Measurements from ENCODE around the gene SPDYE2B. TPM values are rescaled to one million over a fixed set of nuclear protein-coding genes. Genes with fewer than 3 reads are reported as not detected.
"Not testable (repeated sequence)": the region's sequence is repeated elsewhere in the genome, so short reads cannot be mapped to it uniquely, and the experiment has no call there.

SPDYE2B gene
- total RNA-seq, 1 experiment from 2014 or later, result not detected

DNA sequence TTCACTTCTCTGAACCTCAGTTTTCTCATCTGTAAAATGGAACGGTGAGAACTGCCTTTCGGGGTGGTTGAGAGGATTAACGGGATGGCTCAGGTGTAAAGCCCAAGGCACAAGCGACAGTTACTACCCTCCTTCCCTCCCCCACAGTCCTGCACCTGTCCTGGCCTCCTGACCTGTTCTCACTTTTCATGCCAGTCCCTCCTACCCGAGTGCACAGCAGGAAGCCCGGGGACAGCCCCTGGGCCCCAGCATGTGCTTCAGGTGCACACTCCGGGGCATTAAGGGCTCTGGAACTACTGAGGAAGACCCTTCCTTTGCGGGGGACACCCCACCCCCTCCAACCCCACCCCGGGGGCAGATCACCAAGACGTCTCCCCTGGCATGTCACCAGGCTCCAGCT lies 34.2 kb upstream of the SPDYE2B start:
- POLR2A ChIA-PET; H3K4me3 Mint-ChIP-seq; ATAC-seq; H3K27ac Mint-ChIP-seq; H3K4me1 Mint-ChIP-seq; H3K9me3 Mint-ChIP-seq; DNase-seq (ENCODE audit: low spot score); H3K36me3 Mint-ChIP-seq; H3K27me3 Mint-ChIP-seq (ENCODE audit: low read depth); CTCF ChIA-PET: not testable (repeated sequence)

DNA sequence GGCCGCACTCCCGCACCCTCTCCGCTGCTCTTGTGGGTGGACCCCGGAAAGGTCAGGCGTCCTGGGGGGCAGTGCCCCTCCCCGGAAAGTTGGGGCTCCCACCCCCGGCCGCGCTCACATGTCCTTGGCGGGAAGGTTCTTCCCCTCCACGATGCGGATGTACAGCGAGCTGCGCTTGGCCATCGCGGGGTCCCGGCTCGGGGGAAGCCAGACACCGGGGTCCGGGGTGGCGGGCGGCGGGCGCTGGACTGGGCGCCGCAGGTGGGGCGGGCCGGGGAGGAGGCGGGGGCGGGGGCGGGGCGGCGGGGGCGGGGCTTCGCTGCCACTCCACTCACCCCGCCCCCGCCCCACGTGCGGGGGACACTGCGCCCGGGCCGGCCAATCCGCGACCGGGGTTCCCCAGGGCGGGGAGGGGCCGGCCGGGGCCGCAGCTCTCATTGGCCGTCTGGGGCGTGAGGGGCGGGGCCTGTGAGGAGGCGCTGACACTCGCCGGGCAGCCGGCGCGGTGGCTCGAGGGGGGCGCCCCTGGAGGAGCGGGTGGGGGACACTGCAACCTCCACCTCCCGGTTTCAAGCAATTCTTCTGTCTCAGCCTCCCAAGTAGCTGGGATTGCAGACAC lies 33.5 kb upstream of the SPDYE2B start, which contains the start of gene RASA4:
Gene RASA4 (minus strand): TSS at position 250 of the 619 bp plus-strand sequence. CDS start 67 bp downstream, at position 183.
- H3K27ac Mint-ChIP-seq; H3K36me3 Mint-ChIP-seq; H3K9me3 Mint-ChIP-seq; POLR2A ChIA-PET; CTCF ChIA-PET; H3K27me3 Mint-ChIP-seq (ENCODE audit: low read depth); H3K4me3 Mint-ChIP-seq; H3K4me1 Mint-ChIP-seq: not testable (repeated sequence)
- peak; percentile 94 for ATAC-seq
- peak; percentile 42 for DNase-seq (ENCODE audit: low spot score)

GRCh38 chr7:102618122-102618521 lies 32.0 kb upstream of the SPDYE2B start:
- H3K36me3 Mint-ChIP-seq; H3K4me1 Mint-ChIP-seq; H3K27me3 Mint-ChIP-seq (ENCODE audit: low read depth); ATAC-seq; DNase-seq (ENCODE audit: low spot score); H3K27ac Mint-ChIP-seq; CTCF ChIA-PET; H3K4me3 Mint-ChIP-seq; POLR2A ChIA-PET; H3K9me3 Mint-ChIP-seq: not testable (repeated sequence)

DNA sequence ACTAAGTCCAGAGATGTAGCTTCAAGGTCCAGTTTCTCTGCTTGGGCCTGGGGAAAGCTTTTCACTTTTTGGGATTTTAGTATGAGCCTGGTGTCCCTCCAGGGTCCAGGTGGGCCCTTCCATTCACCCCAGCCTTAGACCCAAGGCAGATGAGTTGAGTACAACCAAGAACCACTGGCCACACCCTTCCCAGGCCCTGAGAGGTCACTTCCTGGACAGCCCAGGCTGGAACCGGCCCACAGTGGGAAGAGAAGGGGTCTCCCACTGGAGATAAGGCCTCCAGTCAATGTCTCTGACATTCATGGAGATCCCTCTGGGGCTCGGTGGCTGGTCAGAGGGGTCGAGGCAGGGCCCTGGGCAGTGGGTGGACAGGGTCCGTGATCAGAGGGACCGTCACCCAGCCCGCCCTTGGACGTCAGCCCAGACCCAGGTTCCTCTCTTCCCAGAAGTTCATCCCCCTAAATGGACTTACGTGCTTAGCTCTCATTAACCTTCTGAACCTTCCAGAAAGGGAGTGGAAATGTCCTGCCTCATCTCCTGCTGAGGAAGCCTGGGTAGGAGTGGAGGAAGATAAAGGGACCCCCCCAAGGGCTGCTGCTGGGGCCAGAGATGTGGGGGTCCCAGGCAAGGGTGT lies 22.7 kb upstream of the SPDYE2B start:
- POLR2A ChIA-PET; ATAC-seq; H3K4me1 Mint-ChIP-seq; DNase-seq (ENCODE audit: low spot score); H3K27me3 Mint-ChIP-seq (ENCODE audit: low read depth); CTCF ChIA-PET; H3K36me3 Mint-ChIP-seq; H3K4me3 Mint-ChIP-seq; H3K27ac Mint-ChIP-seq; H3K9me3 Mint-ChIP-seq: not testable (repeated sequence)

- H3K4me3 Mint-ChIP-seq; H3K27me3 Mint-ChIP-seq (ENCODE audit: low read depth); CTCF ChIA-PET; H3K36me3 Mint-ChIP-seq; H3K9me3 Mint-ChIP-seq; DNase-seq (ENCODE audit: low spot score); H3K27ac Mint-ChIP-seq; H3K4me1 Mint-ChIP-seq; ATAC-seq; POLR2A ChIA-PET: not testable (repeated sequence)
Measured at GRCh38 chr7:102630622-102631021, 19.5 kb upstream of the SPDYE2B start.

GRCh38 chr7:102634299-102634698 lies 15.8 kb upstream of the SPDYE2B start:
- CTCF ChIA-PET; H3K27ac Mint-ChIP-seq; POLR2A ChIA-PET; H3K9me3 Mint-ChIP-seq; ATAC-seq; H3K36me3 Mint-ChIP-seq; H3K27me3 Mint-ChIP-seq (ENCODE audit: low read depth); H3K4me3 Mint-ChIP-seq; H3K4me1 Mint-ChIP-seq; DNase-seq (ENCODE audit: low spot score): not testable (repeated sequence)

DNA sequence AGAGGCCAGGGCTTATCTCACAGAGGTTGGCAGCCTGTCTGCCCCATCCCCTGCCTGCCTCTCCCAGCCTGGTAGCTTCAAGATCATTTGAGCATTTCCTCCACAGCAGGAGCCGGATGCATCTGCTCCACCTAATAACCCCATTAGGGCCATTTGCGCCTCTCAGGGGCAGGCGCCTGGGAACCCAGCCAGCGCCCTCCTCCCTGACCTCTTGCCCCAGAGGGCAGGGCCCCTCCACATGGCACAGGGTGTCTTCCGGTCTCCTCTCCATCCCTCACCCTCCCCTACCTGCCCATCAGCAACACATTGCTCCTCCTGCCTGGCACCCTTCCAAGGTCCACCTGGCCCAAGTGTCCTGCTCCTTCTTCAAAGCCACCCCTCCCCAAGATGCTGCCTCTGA lies 14.8 kb upstream of the SPDYE2B start:
- ATAC-seq; CTCF ChIA-PET; H3K36me3 Mint-ChIP-seq; H3K27ac Mint-ChIP-seq; H3K27me3 Mint-ChIP-seq (ENCODE audit: low read depth); DNase-seq (ENCODE audit: low spot score); H3K4me1 Mint-ChIP-seq; H3K9me3 Mint-ChIP-seq; H3K4me3 Mint-ChIP-seq; POLR2A ChIA-PET: not testable (repeated sequence)

DNA sequence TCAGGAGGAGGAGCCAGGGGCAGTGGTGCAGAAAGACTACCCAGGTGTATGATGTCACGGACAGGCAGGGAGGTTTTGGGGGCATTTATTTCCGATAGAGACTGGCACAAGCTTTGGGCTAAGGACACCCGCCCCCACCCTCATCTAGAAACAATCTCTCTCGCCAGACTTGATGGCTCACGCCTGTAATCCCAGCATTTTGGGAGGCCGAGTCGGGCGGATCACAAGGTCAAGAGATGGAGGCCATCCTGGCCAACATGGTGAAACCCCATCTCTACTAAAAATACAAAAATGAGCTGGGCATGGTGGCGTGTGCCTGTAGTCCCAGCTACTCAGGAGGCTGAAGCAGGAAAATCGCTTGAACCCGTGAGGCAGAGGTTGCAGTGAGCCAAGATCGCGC lies 13.2 kb upstream of the SPDYE2B start:
- H3K4me3 Mint-ChIP-seq; H3K27me3 Mint-ChIP-seq (ENCODE audit: low read depth); H3K4me1 Mint-ChIP-seq; DNase-seq (ENCODE audit: low spot score); ATAC-seq; H3K9me3 Mint-ChIP-seq; H3K36me3 Mint-ChIP-seq; H3K27ac Mint-ChIP-seq; CTCF ChIA-PET; POLR2A ChIA-PET: not testable (repeated sequence)

GRCh38 chr7:102638848-102639247 lies 11.3 kb upstream of the SPDYE2B start:
- DNase-seq (ENCODE audit: low spot score), result peak; percentile 65
- not testable (repeated sequence) for H3K9me3 Mint-ChIP-seq

GRCh38 chr7:102642691-102643090 lies 7.4 kb upstream of the SPDYE2B start, which contains the start of gene UPK3BL1:
TSS of gene UPK3BL1 (minus strand) at chr7:102642791. CDS start at chr7:102642741, 50 bp downstream.
- CTCF ChIA-PET; H3K4me3 Mint-ChIP-seq; POLR2A ChIA-PET; H3K9me3 Mint-ChIP-seq; H3K36me3 Mint-ChIP-seq; H3K27me3 Mint-ChIP-seq (ENCODE audit: low read depth); DNase-seq (ENCODE audit: low spot score); H3K4me1 Mint-ChIP-seq; H3K27ac Mint-ChIP-seq: not testable (repeated sequence)
- peak; percentile 14 for ATAC-seq

More at GRCh38 chr7:102638848-102639247, 11.3 kb upstream of the SPDYE2B start:
- H3K36me3 Mint-ChIP-seq; H3K4me1 Mint-ChIP-seq; H3K4me3 Mint-ChIP-seq; H3K27ac Mint-ChIP-seq; H3K27me3 Mint-ChIP-seq (ENCODE audit: low read depth); CTCF ChIA-PET; POLR2A ChIA-PET: not testable (repeated sequence)
- peak; percentile 63 for ATAC-seq

DNA sequence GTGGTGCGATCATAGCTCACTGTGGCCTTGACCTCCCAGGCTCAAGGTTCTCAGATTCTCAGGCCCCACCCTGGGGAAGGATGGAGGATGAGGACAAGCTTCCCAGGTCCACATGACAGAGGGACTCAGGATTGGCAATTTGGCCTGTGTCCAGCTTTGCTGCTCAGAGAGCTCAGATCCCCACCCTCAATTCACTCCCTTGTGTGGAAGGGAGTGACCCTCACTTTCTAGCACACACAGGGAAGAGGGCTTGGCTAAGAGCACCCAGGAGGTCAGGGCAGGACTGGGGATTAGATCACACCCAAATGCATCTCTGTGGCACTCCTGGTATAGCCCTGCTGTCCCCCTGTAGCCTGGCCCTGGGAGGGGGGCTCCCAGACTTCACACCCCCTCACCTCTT lies 6.7 kb upstream of the SPDYE2B start:
- H3K27me3 Mint-ChIP-seq (ENCODE audit: low read depth); POLR2A ChIA-PET: not testable (repeated sequence)

GRCh38 chr7:102647813-102648212 lies 2.3 kb upstream of the SPDYE2B start:
- H3K4me3 Mint-ChIP-seq; POLR2A ChIA-PET; H3K36me3 Mint-ChIP-seq; H3K27ac Mint-ChIP-seq; DNase-seq (ENCODE audit: low spot score); ATAC-seq; H3K4me1 Mint-ChIP-seq; CTCF ChIA-PET; H3K9me3 Mint-ChIP-seq; H3K27me3 Mint-ChIP-seq (ENCODE audit: low read depth): not testable (repeated sequence)

More for the DNA sequence above, 6.7 kb upstream of the SPDYE2B start:
- H3K4me3 Mint-ChIP-seq; H3K4me1 Mint-ChIP-seq; H3K9me3 Mint-ChIP-seq; H3K36me3 Mint-ChIP-seq; CTCF ChIA-PET; ATAC-seq; DNase-seq (ENCODE audit: low spot score); H3K27ac Mint-ChIP-seq: not testable (repeated sequence)

DNA sequence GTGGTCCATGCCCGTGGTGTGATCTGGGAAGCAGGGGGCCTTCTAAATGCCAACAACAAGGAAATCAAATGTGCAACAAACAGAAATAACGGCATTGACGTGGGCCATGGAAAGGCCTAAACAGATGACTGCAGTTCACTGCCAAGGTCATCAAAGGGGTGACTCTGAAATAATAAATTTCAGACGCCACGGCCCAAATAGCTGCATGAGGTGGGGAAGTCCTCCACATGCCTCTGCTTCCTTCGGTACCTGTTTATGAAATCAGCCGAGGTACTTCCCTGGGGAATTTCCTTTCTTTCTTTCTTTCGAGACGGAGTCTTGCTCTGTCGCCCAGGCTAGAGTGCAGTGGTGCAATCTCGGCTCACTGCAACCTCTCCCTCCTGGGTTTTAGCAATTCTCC lies 14.6 kb downstream of the SPDYE2B start:
- H3K9me3 Mint-ChIP-seq, CTCF ChIA-PET, H3K27ac Mint-ChIP-seq: not testable (repeated sequence)

More for the DNA sequence above, 14.6 kb downstream of the SPDYE2B start:
- H3K4me3 Mint-ChIP-seq; H3K27me3 Mint-ChIP-seq (ENCODE audit: low read depth); DNase-seq (ENCODE audit: low spot score); POLR2A ChIA-PET; H3K36me3 Mint-ChIP-seq; ATAC-seq; H3K4me1 Mint-ChIP-seq: not testable (repeated sequence)

Measured in WTC11 (cell line).